OCI-LY1 (cell line): ENCODE measurements around the gene PLEKHA6.

Experiments
- H2AFZ ChIP-seq: fragments of 200-600 bp; sonication (generic), shearing (Covaris generic); 2 replicates; pipeline ENCODE4 v1.6.0; 2014; ENCODE audit warnings: antibody characterized with exemption, mild to moderate bottlenecking, low read length
- H3F3A ChIP-seq: fragments of 200-600 bp; sonication (generic), shearing (Covaris generic); 2 replicates; pipeline ENCODE4 v1.6.0; 2014; ENCODE audit warnings: mild to moderate bottlenecking, antibody characterized with exemption, low read length, moderate library complexity; ENCODE audit not compliant: insufficient read depth
- H3K27ac ChIP-seq: fragments of 200-600 bp; sonication (generic); 2 replicates; pipeline ENCODE4 v1.5.1; 2014; ENCODE audit warnings: low read length, mixed run types, mild to moderate bottlenecking, low read depth; ENCODE audit not compliant: poor library complexity, severe bottlenecking
- H3K27me3 ChIP-seq: fragments of 200-600 bp; sonication (generic); 2 replicates; pipeline ENCODE4 v1.6.0; 2014; ENCODE audit warnings: antibody characterized with exemption, mild to moderate bottlenecking, low read length, moderate library complexity; ENCODE audit not compliant: insufficient read depth
- H3K36me3 ChIP-seq: fragments of 200-600 bp; sonication (generic); 2 replicates; pipeline ENCODE4 v1.6.1; 2014; ENCODE audit warnings: mild to moderate bottlenecking, antibody characterized with exemption, low read length, moderate library complexity, mixed read lengths; ENCODE audit not compliant: insufficient read depth
- H3K4me1 ChIP-seq: fragments of 200-600 bp; sonication (generic); 2 replicates; pipeline ENCODE4 v1.5.1; 2014; ENCODE audit warnings: mild to moderate bottlenecking, low read length, moderate library complexity; ENCODE audit not compliant: insufficient read depth, severe bottlenecking
- H3K4me2 ChIP-seq: fragments of 200-600 bp; sonication (generic), shearing (Covaris generic); 2 replicates; pipeline ENCODE4 v1.6.1; 2014; ENCODE audit warnings: low read length
- H3K4me3 ChIP-seq: fragments of 200-600 bp; sonication (generic); 2 replicates; pipeline ENCODE4 v1.5.1; 2014; ENCODE audit warnings: low read length, low read depth, mild to moderate bottlenecking, mixed read lengths; ENCODE audit not compliant: poor library complexity, severe bottlenecking
- H3K79me2 ChIP-seq: fragments of 200-600 bp; shearing (Covaris generic); 2 replicates; pipeline ENCODE4 v1.6.1; 2016; ENCODE audit warnings: mixed run types, low read length, mixed read lengths; ENCODE audit not compliant: insufficient read depth
- H3K9ac ChIP-seq: fragments of 200-600 bp; sonication (generic), shearing (Covaris generic); 2 replicates; pipeline ENCODE4 v1.6.1; 2014; ENCODE audit warnings: mild to moderate bottlenecking, low read length, mixed read lengths
- H3K9me2 ChIP-seq: fragments of 200-600 bp; sonication (generic), shearing (Covaris generic); 2 replicates; pipeline ENCODE4 v1.6.1; 2014; ENCODE audit warnings: low read depth, mild to moderate bottlenecking, low read length, mixed read lengths
- H3K9me3 ChIP-seq: fragments of 200-600 bp; shearing (Covaris generic); 2 replicates; pipeline ENCODE4 v1.6.1; 2014; ENCODE audit warnings: low read length, mixed read lengths
- H4K20me1 ChIP-seq: fragments of 200-600 bp; sonication (generic), shearing (Covaris generic); 2 replicates; pipeline ENCODE4 v1.6.0; 2016; ENCODE audit warnings: mild to moderate bottlenecking, low read length; ENCODE audit not compliant: insufficient read depth
- EZH2 ChIP-seq: fragments of 200-600 bp; sonication (generic), shearing (Covaris generic); IDR thresholded peaks from 2 replicates; pipeline ENCODE4 v1.8.0; 2017; ENCODE audit warnings: borderline replicate concordance, mixed run types, mild to moderate bottlenecking, antibody characterized with exemption, low read length, moderate library complexity, mixed read lengths
- TF ChIP-seq, protein P1 (sequence below): fragments of 200-600 bp; sonication (generic), shearing (Covaris generic); IDR thresholded peaks from 2 replicates; pipeline ENCODE4 v1.5.1; 2017; ENCODE audit warnings: mild to moderate bottlenecking, antibody characterized with exemption, low read length, moderate library complexity, mixed read lengths

The PLEKHA6 gene

DNA sequence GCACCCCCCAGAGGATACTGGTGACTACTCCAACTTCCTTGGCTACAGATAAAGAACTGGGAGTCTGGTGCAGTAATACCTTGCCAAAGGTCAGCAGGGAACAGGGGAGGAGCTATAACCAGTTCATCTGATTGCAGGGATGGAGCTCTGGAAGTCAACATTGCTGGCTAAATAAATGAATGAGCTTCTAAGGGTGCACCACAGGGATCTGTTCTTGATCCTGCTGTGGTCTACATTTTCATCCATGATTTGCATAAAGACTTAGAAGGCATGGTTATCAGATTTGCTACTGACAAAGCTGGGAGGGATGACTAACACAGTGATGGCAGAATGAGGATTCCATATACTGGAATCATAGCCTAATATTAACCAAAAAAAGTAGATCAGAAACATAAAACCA lies 18.3 kb downstream of the PLEKHA6 start:
- no peaks in the 10 kb centered on the region; the same call in 1 of the 2 replicates for H3K27me3 ChIP-seq
- no peaks in the 10 kb centered on the region for H3K36me3 ChIP-seq
- no peaks in the 10 kb centered on the region for H3K79me2 ChIP-seq
- H3K9me3 ChIP-seq, result no peaks in the 10 kb centered on the region
- no peak overlapping the region for H3K9ac ChIP-seq
- H3K27ac ChIP-seq, result no peak overlapping the region
- no peaks in the 10 kb centered on the region for H3F3A ChIP-seq
- H4K20me1 ChIP-seq, result no peaks in the 10 kb centered on the region
- no peak overlapping the region for H3K4me2 ChIP-seq
- no peaks in the 10 kb centered on the region for H3K4me1 ChIP-seq
- H3K4me3 ChIP-seq, result no peak overlapping the region
- no peaks in the 10 kb centered on the region for H3K9me2 ChIP-seq
- no peak for TF ChIP-seq EZH2
- TF ChIP-seq, protein P1, sequence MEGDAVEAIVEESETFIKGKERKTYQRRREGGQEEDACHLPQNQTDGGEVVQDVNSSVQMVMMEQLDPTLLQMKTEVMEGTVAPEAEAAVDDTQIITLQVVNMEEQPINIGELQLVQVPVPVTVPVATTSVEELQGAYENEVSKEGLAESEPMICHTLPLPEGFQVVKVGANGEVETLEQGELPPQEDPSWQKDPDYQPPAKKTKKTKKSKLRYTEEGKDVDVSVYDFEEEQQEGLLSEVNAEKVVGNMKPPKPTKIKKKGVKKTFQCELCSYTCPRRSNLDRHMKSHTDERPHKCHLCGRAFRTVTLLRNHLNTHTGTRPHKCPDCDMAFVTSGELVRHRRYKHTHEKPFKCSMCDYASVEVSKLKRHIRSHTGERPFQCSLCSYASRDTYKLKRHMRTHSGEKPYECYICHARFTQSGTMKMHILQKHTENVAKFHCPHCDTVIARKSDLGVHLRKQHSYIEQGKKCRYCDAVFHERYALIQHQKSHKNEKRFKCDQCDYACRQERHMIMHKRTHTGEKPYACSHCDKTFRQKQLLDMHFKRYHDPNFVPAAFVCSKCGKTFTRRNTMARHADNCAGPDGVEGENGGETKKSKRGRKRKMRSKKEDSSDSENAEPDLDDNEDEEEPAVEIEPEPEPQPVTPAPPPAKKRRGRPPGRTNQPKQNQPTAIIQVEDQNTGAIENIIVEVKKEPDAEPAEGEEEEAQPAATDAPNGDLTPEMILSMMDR, result no peak
- no peak overlapping the region for H2AFZ ChIP-seq

DNA sequence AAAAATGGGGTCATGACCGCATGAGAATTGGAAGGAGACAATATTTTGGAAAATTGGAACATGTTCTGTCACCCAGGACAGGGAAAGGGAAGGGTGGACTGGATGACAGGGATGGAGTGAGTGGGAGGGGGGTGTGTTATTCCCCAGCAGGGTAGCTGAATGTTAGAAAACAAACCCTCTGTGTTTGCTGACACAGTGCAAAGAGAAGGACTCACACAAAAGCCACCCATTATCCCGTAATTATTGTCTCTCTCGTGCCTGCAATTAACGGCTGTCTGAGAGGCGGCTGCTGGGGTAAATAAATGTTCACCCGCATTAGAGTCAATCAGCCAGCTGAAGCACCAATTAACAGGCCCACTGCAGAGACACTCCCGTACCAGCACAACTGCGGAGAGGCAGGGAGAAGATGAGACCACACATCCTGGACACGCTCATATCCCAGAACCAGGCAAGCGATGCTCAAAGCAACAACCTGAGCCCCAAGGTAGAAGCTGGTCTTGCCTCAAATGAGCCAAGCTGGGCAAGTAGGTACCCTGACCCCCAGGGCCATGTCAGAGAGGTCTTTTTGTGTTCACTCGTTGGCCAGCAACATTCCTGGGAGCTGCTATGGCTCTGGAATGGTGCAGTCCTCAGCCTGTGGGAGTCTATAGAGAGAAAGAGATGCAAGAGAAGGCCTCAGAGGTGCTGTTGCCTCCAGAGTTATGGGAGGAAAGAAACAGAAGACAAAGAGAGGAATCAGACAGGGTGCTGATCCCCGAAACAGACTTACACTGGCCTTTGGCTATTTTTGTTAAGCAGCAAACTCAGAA lies 19.4 kb downstream of the PLEKHA6 start:
- H3K4me3 ChIP-seq, result no peak overlapping the region
- H3K4me2 ChIP-seq, result no peak overlapping the region
- H3K27me3 ChIP-seq, result no peaks in the 10 kb centered on the region; the same call in 1 of the 2 replicates
- H4K20me1 ChIP-seq, result no peaks in the 10 kb centered on the region
- H3K79me2 ChIP-seq, result no peaks in the 10 kb centered on the region
- no peaks in the 10 kb centered on the region for H3K4me1 ChIP-seq
- TF ChIP-seq, protein P1, result no peak
- no peak for TF ChIP-seq EZH2
- H2AFZ ChIP-seq, result no peak overlapping the region
- no peaks in the 10 kb centered on the region for H3K9me3 ChIP-seq
- H3F3A ChIP-seq, result no peaks in the 10 kb centered on the region
- H3K9me2 ChIP-seq, result no peaks in the 10 kb centered on the region
- no peaks in the 10 kb centered on the region for H3K36me3 ChIP-seq
- H3K27ac ChIP-seq, result no peak overlapping the region
- no peak overlapping the region for H3K9ac ChIP-seq

DNA sequence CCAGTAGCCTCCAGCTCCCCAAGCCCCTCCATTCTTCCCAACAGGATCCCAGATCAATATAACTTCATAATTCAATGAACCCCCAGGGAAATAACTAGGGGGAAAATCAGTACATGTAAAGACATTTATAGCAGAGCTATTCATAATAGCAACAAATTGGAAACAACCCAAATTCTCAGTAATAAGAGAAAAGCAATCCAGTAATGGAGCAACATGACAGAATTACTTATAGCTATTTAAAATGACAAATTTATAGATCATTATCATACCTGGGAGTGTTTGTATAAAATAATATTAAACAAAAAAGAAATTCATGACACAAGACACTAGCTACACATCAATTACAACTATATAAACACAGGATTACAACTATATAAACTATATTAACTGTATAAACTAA lies 20.2 kb downstream of the PLEKHA6 start:
- H3F3A ChIP-seq, result no peaks in the 10 kb centered on the region
- H3K4me3 ChIP-seq, result no peak overlapping the region
- no peak overlapping the region for H3K27ac ChIP-seq
- H3K27me3 ChIP-seq, result no peaks in the 10 kb centered on the region; the same call in 1 of the 2 replicates
- no peaks in the 10 kb centered on the region for H3K9me2 ChIP-seq
- H3K4me2 ChIP-seq, result no peak overlapping the region
- TF ChIP-seq, protein P1, result no peak
- TF ChIP-seq EZH2, result no peak
- no peaks in the 10 kb centered on the region for H3K9me3 ChIP-seq
- no peaks in the 10 kb centered on the region for H3K4me1 ChIP-seq
- no peaks in the 10 kb centered on the region for H3K36me3 ChIP-seq
- H3K79me2 ChIP-seq, result no peaks in the 10 kb centered on the region
- H4K20me1 ChIP-seq, result no peaks in the 10 kb centered on the region
- no peak overlapping the region for H3K9ac ChIP-seq
- no peak overlapping the region for H2AFZ ChIP-seq
